ENCODE data around the gene MAGEB2.
"Not testable (repeated sequence)": the region's sequence is repeated elsewhere in the genome, so short reads cannot be mapped to it uniquely, and the experiment has no call there.

The MAGEB2 gene, protein sequence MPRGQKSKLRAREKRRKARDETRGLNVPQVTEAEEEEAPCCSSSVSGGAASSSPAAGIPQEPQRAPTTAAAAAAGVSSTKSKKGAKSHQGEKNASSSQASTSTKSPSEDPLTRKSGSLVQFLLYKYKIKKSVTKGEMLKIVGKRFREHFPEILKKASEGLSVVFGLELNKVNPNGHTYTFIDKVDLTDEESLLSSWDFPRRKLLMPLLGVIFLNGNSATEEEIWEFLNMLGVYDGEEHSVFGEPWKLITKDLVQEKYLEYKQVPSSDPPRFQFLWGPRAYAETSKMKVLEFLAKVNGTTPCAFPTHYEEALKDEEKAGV

DNA sequence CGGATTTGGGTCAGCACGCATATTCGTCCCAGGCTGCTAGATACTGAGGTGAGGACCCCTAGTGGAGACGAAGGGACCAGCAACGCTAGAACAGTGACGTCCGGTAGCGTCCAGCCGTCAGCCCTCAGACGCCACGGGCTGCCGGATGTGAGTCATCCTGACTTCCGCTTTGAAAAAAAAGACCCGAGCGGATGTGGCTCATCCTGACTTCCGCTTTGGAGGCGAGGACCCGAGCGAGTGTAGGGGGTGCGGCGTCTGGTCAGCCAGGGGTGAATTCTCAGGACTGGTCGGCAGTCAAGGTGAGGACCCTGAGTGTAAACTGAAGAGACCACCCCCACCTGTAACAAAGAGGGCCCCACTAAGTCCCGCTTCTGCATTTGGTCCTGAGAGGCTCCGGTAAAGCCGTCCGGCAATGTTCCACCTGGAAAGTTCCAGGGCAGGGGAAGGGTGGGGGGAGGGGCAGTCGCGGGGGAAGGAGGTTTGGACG is at the start of gene MAGEB2:
TSS of gene MAGEB2 (plus strand) at position 207 of the 487 bp plus-strand sequence. CDS start 3,018 bp downstream, outside the sequence.
- no peak for DNase-seq (ENCODE audit: low read depth, low spot score)

DNA sequence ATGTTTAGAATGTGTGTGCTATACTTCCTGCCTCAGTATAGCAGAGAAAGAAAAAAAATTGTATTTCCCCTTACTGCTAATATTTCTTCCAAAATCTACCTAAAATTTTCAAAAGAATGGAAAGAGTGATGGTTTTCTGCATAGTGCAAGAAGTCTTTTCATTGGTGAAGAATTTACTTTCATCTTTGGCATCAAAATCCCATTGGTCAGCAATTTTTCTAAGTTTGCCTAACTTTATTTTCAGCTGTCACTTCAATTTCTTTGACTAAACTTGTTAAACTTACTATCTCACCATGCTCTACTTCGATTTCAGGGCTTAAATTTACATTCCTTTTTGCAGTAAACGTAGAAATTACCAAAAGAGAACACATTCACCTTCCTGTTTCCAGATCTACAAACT is 44.5 kb upstream of the MAGEB2 start:
- no peak for DNase-seq (ENCODE audit: low read depth, low spot score)

DNA sequence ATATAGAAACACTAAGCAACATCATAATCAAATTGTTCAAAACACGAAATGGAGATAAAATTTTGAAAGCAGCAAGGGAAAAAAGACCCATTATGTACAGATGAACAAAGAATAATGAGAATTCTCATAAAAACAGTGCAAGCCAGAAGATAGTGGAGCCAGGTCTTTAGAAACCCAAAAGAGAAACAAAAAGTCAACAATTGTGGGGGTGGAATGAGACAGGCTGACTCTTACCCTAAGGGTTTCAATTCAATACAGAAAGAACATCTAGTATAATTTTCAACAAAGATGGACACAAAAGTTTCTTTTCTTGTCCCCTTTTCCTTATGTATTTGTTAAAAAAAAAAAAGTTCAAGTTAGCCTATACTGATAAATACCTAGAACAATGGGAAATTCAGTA is 34.0 kb upstream of the MAGEB2 start:
- DNase-seq (ENCODE audit: low read depth, low spot score): no peak

DNA sequence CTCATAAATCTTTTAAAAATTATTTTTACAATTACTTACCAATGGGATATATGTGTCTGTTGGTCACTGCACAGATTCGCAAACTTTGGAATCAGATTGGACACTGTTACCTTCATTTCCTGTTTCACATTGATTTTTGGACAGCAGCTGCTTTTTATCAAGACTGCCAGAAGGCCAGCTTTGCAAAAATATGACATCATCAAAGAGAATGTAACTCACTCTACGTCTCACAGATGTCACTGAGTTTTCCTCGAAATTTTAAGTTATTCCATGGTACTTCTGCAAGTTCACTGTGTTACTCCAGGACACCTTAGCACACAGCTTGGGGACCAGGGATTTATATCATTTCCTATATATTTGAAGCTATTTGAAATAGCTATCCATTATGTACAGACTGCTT is 31.8 kb upstream of the MAGEB2 start:
- DNase-seq (ENCODE audit: low read depth, low spot score): no peak

DNA sequence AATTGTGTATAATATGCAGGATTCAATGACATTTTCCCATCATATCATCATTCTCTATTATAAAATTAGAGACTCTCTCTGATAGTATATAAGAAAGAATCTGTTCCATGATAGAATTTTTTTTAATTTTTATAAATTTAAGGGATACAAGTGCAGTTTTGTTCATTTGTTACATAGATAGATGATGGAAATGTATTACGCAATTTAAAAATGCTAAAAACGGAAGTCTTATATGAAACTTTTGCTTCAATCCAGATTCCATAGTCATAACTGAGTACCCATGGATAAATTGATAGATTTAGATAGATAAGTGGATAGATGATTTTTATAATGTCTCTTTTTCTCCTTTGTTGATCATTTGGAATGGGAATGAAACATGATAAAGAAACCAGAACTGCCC is 24.9 kb upstream of the MAGEB2 start:
- DNase-seq (ENCODE audit: low read depth, low spot score): no peak

DNA sequence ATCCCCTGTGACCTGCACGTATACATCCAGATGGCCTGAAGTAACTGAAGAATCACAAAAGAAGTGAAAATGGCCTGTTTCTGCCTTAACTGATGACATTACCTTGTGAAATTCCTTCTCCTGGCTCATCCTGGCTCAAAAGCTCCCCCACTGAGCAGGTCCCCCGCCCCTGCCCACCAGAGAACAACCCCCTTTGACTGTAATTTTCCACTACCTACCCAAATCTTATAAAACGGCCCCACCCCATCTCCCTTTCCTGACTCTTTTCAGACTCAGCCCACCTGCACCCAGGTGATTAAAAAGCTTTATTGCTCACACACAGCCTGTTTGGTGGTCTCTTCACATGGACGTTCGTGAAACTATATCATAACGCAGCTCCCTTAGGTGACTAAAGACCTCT is 21.5 kb upstream of the MAGEB2 start:
- DNase-seq (ENCODE audit: low read depth, low spot score): not testable (repeated sequence)

DNA sequence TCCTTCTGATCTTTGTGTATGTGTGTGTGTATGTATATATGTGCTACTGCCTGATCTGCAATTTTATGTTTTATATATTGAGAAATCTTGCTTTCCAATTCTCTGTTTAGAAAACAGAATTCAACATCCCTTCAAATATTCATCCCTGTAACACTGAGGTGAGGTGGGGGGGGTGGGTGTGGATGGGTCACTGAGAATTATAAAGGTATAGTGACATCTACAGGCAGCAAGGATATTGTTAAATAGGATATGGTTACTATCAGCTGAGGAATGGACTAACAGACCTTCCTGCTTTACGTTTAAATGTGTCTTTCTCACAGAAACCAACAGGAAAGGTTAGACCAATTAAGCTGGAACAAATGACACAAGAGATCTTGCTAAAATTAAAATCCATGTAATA is 19.0 kb upstream of the MAGEB2 start:
- no peak for DNase-seq (ENCODE audit: low read depth, low spot score)

DNA sequence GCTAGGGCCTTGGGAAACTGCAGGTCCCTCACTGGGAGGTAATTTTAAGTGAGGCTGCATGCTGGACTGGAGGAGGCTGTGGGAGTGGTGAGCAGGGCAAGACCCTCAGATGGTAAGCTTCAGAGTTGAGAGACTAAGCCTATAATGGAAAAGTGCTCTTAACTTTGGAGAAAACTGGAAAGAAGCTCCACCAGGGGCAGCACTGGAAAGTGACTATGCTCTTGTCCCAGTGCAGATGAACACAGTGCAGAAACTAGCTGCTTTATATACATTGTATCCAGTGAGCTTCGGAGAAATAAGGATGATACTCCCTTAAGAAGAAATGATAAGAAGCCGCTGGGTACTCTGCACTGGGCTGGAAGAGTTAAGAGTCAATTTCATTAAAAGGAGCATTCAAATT is 3.2 kb upstream of the MAGEB2 start:
- DNase-seq (ENCODE audit: low read depth, low spot score): no peak

DNA sequence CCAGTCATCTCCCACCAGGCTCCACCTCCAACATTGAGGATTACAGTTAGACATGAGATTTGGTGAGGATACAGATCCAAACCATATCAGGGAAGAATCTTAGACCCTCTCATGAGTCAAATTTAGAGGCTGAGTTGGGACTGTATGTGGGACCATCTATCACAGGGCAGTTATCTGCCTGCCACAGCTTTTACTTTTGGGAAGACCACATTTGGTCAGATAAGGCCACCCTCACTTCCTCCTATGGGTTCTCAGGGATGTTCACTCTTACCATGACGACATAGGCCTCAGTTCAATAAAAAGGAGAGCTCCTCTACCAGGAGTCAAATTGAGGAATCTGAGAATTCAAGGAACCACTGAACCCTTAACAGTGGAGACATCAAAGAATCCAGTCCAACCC is 2.1 kb downstream of the MAGEB2 start:
- DNase-seq (ENCODE audit: low read depth, low spot score): no peak

DNA sequence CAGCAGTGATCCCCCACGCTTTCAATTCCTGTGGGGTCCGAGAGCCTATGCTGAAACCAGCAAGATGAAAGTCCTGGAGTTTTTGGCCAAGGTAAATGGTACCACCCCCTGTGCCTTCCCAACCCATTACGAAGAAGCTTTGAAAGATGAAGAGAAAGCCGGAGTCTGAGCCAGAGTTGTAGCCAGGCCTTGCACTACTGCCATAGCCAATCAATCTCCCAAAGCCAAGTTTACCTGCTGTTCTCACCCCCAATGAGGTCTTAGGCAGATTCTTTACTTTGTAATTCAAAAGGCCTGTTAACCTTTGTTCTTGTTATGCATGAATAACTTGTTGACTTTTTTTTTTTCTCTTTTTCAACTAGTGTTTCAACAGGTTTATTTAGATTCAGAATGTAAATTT is 4.0 kb downstream of the MAGEB2 start:
- no peak for DNase-seq (ENCODE audit: low read depth, low spot score)

DNA sequence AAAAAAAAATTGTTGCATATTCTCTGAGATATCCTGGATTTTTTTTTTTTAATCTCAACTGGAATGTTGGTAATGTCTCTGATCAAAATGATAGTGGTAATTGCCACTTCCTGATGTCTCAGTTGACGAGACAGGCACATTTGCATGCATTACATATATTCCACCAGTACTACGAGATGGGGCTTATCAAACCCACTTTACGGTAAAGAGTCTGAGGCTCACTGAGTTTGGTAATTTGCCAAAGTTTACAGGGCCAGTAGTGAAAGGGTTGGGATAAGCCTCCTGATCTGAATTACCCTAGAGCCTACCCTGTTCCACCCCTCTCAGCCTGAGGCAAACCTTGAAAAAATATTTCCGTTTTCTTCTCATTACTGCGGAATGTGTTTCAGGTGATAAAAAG is 5.3 kb downstream of the MAGEB2 start:
- no peak for DNase-seq (ENCODE audit: low read depth, low spot score)

DNA sequence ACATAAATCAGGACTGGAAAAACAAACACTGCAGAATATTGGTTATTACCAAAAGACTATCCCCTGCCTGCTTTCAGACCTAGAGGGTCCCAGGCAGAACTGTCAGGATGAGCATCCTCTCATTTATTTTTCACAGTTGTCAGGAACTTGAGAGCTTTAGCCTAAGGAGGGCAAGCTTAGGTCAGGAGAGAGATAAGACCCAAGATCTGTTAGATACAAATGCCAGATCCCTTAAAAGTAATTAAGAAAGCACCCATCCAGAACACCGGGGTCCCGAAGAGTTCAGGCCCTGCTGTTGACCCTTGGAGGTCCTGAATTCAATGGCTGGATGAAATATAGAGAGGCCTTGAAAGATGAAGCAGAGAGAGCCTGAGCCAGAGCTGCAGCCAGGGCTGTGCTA is 9.2 kb downstream of the MAGEB2 start:
- no peak for DNase-seq (ENCODE audit: low read depth, low spot score)

DNA sequence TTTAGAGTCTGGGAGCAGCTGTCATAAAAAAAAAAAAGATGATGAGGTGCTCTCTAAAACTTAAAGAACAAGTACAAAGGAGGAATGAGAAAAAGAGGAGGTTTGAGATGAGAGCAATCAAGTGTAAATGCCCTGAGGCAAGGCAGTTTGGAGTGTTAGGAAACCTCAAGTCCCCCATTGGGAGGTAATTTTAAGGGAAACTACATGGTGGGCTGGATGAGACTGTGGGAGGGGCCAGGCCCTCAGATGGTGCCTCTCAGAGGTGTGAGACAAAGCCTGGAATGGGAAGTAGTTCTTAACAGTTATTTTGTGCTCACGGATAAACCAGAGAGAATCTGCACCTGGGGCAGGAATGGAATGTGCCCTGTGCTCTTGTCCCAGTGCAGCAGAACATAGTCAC is 13.2 kb downstream of the MAGEB2 start:
- DNase-seq (ENCODE audit: low read depth, low spot score): no peak

DNA sequence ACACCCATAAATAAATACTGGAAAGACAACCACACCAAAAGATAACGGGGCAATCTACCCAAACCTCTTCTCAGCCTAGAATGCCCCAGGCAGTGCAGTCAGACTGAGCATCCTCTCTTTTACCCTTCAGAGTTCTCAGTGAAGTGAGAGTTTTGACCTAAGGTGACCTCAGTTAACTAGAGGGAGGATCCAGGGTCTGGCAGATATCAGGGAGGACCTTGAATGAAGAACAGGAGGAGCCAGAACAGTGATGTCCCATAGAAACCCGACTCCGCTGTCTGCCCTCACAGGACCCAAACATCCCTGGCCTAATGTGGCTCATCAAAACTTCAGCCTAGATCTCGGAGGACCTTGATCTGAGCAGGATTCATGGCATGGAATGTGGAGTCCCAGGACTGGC is 15.0 kb downstream of the MAGEB2 start, which contains the start of gene MAGEB3:
TSS of gene MAGEB3 (plus strand) at position 263 of the 400 bp plus-strand sequence. CDS start 5,268 bp downstream, outside the sequence.
- no peak for DNase-seq (ENCODE audit: low read depth, low spot score)

DNA sequence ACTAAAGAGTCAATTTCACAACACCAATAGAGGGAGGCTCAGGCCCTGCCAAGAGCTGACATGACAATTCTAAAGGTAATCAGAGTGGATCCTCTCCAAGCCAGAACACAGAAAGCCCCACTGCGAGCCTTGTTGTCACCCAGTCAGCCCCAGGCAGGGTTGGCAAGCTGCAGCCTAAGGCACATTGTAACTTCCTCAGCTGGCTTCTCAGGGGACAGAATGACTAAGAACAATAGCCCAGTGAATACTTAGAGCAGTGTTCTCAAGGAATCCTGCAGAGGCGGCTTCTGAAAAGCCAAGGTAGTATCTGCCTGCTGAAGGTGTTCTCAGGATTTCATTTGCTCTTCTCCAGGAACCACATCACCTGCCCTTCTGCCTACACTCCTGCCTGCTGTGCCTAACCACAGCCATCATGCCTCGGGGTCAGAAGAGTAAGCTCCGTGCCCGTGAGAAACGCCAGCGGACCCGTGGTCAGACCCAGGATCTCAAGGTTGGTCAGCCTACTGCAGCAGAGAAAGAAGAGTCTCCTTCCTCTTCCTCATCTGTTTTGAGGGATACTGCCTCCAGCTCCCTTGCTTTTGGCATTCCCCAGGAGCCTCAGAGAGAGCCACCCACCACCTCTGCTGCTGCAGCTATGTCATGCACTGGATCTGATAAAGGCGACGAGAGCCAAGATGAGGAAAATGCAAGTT is 26.5 kb downstream of the MAGEB2 start, which contains the start of gene MAGEB4:
TSS of gene MAGEB4 (plus strand) at position 277 of the 692 bp plus-strand sequence. CDS start at position 413, 136 bp downstream.
- DNase-seq (ENCODE audit: low read depth, low spot score): no peak

DNA sequence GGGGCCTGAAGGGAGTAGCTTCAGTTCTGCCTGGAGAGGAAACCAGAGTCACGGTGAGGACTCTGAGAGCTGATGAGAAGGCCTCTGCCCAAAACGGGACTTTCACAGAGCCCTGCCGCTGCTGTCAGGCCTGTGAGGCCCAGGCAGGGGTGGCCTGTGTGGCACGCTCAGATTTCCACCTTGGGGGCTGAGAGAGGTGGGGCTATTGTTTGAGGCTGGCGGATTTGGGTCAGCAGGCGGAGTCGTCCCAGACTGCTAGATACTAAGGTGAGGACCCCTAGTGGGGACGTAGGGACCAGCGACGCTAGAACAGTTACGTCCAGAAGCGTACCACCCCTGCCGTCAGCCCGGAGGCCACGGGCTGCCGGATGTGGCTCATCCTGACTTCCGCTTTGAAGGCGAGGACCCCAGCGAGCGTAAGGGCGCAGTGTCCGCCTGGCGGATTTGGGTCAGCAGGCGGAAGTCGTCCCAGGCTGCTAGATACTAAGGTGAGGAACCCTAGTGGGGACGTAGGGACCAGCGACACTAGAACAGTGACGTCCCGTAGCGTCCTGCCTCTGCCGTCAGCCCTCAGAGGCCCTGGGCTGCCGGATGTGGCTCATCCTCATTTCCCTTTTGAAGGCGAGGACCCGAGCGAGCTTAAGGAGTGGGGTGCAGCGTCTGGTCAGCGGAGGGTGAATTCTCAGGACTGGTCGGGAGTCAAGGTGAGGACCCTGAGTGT is 31.6 kb downstream of the MAGEB2 start, which contains the start of gene MAGEB1:
TSS of gene MAGEB1 (plus strand) at position 378 of the 721 bp plus-strand sequence. CDS start 3,348 bp downstream, outside the sequence.
- DNase-seq (ENCODE audit: low read depth, low spot score): no peak

DNA sequence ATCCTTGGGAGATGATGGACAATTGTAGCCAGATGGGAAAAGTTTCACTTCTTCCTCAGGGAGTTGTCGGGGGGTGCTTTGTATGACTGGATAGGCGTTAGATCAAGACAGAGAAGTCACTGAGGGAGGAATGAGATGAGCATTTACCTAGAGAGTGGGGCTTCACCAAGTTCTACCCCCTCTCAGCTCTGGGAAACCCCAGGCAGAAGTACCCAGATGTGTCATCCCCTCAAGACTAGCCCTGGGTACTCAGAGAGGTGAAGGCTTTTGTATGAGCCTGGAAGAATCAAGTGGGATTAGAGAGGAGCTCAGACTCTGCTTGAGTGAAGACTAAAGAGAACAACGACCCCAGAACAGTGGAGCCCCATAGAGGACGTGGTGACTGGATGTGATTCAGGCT is 33.5 kb downstream of the MAGEB2 start:
- DNase-seq (ENCODE audit: low read depth, low spot score): no peak

DNA sequence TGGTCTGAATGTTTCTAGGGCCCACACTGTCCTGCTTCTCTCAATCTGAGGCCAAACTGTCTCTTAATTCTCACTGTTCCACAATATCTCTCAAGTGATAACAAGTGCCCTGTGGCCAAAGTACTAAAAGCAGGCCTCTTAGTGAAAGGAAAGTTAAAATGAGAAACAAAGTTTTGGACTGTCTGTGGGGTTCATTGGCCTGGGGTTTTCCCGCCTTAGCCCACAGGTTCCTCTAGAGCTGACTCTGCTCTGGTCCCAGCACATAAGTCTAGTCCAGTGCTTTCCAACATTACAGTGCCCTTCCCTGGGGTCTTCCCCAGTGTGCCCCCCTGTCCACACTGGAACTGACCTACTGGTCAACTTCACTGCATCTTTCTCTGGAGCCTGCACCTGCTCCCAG is 37.9 kb downstream of the MAGEB2 start:
- DNase-seq (ENCODE audit: low read depth, low spot score): no peak

DNA sequence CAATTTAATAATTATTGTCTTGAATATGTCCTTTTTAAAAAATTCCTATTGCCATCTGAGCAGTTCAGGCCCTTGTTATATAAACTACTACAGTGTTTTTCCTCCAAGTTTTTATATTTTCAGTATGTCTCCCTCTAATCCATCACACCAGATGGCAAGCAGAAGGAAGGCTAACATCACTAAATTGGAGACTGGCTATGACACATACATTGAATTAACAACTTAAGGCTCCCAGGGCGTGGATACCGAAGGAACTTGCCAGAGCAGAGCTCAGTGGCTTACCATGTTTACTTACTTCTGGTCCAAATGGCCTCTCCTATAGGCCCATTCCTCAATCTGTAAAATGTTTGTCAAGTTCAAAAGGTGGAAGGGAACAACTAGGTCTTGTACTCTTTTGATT is 44.6 kb downstream of the MAGEB2 start:
- DNase-seq (ENCODE audit: low read depth, low spot score): no peak

DNA sequence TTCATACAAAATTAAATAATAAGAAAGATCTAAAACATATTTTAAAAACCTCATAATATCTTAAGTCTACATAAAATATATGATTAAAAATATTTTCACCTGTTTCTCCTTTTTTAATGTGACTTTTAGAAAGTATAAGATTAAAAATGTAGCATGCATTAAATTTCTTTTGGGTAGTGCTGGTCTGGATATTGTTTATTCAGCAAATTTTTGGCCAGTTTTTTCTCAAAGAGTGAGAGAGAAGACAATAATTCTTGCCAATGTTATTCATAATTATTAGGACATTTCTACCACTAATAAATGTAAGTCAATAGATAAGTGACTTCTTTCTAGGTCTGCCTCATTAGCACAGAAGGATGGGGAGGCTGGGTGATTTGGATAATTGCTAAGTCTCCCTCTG is 45.6 kb downstream of the MAGEB2 start:
- DNase-seq (ENCODE audit: low read depth, low spot score): no peak

DNA sequence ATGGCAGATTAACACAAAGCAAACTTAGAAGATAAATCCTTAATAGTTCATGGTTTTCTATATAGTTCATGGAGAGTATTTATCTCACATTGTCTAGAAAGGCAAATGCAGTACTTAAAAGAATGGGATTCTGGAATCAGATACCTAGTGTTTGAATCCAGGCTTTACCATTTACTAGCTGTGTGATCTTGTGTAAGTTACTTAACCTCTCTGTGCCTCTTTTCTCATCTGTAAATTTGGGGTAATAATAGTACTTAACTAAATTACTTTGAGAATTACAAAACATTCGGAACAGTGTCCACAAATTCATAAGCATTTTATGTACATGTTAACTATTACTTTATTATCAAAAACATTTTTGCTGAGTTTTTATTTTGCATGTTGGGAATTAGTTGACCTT is 47.4 kb downstream of the MAGEB2 start:
- no peak for DNase-seq (ENCODE audit: low read depth, low spot score)
